B cell (primary cell): ENCODE measurements around the gene RPL10. TPM values are rescaled to one million over a fixed set of nuclear protein-coding genes. Genes with fewer than 3 reads are reported as not detected.
A peak's percentile ranks its signal among the peaks of the same experiment; 100 is the strongest.

Source experiments
- ATAC-seq: fragments of 200-7000 bp; cut with Tn5 transposase; one replicate; pipeline ENCODE4 v1.10.0; 2021; ENCODE audit warnings: low read depth, mild to moderate bottlenecking, moderate number of reproducible peaks, moderate library complexity
- CTCF ChIA-PET: fragments of 350-600 bp; sonication (Branson Sonifier 250); formaldehyde crosslinking; loops from one replicate; lab custom pipeline; 2021; ENCODE audit warnings: antibody characterized with exemption, inconsistent platforms; lab: Charles Lee
- POLR2A ChIA-PET: fragments of 350-600 bp; sonication (Branson Sonifier 250); formaldehyde crosslinking; loops from one replicate; lab custom pipeline; 2021; ENCODE audit warnings: antibody characterized with exemption; lab: Charles Lee
- DNase-seq: peaks from one replicate; pipeline ENCODE4 v3.0.0; 2013
- H2AFZ ChIP-seq: 2 replicates; pipeline ENCODE4 v1.6.1; 2012; ENCODE audit warnings: mild to moderate bottlenecking, low read depth, low read length; ENCODE audit not compliant: insufficient read depth, poor library complexity, severe bottlenecking
- H3K27ac ChIP-seq, 2 donors: 1 replicate in 1 of 2; 2 replicates in 1 of 2; pipeline ENCODE4 v1.5.1; 2012 to 2013; ENCODE audit warnings: low read length in 2 of 2, mild to moderate bottlenecking in 2 of 2, moderate library complexity in 1 of 2
- H3K27me3 ChIP-seq, 4 experiments: fragments of 200-600 bp in 1 of 4; sonication (generic) in 1 of 4; replicated peaks in 1 of 4; 1 replicate in 2 of 4; 2 replicates in 2 of 4; pipeline versions ENCODE4 v1.6.1 to v1.7.0; 2013 to 2016; ENCODE audit warnings: low read length in 3 of 4, mild to moderate bottlenecking in 2 of 4, mixed read lengths in 1 of 4, moderate library complexity in 1 of 4; ENCODE audit not compliant: insufficient read depth in 4 of 4, control insufficient read depth in 3 of 4; ENCODE audit errors: control extremely low read depth in 1 of 4
- H3K36me3 ChIP-seq, 2 experiments: replicated peaks in 1 of 2; 1 replicate in 1 of 2; 2 replicates in 1 of 2; pipeline versions ENCODE4 v1.6.1 to v1.7.1; 2013; ENCODE audit warnings: low read length in 1 of 2; ENCODE audit not compliant: insufficient read depth in 2 of 2, control insufficient read depth in 1 of 2; ENCODE audit errors: control extremely low read depth in 1 of 2, extremely low read depth in 1 of 2
- H3K4me1 ChIP-seq, 2 donors: fragments of 200-600 bp in 1 of 2; sonication (generic) in 1 of 2; 1 replicate in 1 of 2; 2 replicates in 1 of 2; pipeline versions ENCODE4 v1.5.1 to v1.6.1; 2013 to 2017; ENCODE audit warnings: low read length in 2 of 2; ENCODE audit not compliant: control insufficient read depth in 2 of 2, insufficient read depth in 2 of 2
- H3K4me2 ChIP-seq: replicated peaks from 2 replicates; pipeline ENCODE3; 2012; ENCODE audit warnings: mild to moderate bottlenecking, low read depth, low read length; ENCODE audit not compliant: poor library complexity, severe bottlenecking
- H3K4me3 ChIP-seq, 5 experiments: fragments of 200-600 bp in 1 of 5; sonication (generic) in 1 of 5; 1 replicate in 3 of 5; 2 replicates in 2 of 5; pipeline versions ENCODE4 v1.5.1 to v1.7.0; 2011 to 2016; ENCODE audit warnings: low read length in 4 of 5, mild to moderate bottlenecking in 4 of 5, low read depth in 2 of 5, control low read depth in 1 of 5, moderate library complexity in 1 of 5; ENCODE audit not compliant: insufficient read depth in 1 of 5; ENCODE audit errors: control extremely low read depth in 1 of 5, extremely low read depth in 1 of 5
- H3K79me2 ChIP-seq: fragments of 200-600 bp; sonication (generic); one replicate; pipeline ENCODE4 v1.6.0; 2016; ENCODE audit warnings: low read length; ENCODE audit not compliant: control insufficient read depth, insufficient read depth
- H3K9ac ChIP-seq: fragments of 200-600 bp; sonication (generic); 2 replicates; pipeline ENCODE4 v1.6.1; 2017; ENCODE audit warnings: mild to moderate bottlenecking, low read length, moderate library complexity
- H3K9me3 ChIP-seq, 3 donors: one replicate each; pipeline versions ENCODE4 v1.6.1 to v1.7.1; 2013; ENCODE audit warnings: low read length in 2 of 3; ENCODE audit not compliant: control insufficient read depth in 2 of 3, insufficient read depth in 1 of 3; ENCODE audit errors: control extremely low read depth in 1 of 3
- H4K20me1 ChIP-seq: 2 replicates; pipeline ENCODE4 v1.6.0; 2012; ENCODE audit warnings: mild to moderate bottlenecking, low read length; ENCODE audit not compliant: insufficient read depth, control insufficient read depth, poor library complexity, severe bottlenecking
- H3K27ac Mint-ChIP-seq: one replicate; pipeline ENCODE4 v1.8.0; 2021; ENCODE audit warnings: mixed read lengths
- H3K27me3 Mint-ChIP-seq: one replicate; pipeline ENCODE4 v1.8.0; 2021; ENCODE audit warnings: mixed read lengths
- H3K4me1 Mint-ChIP-seq: one replicate; pipeline ENCODE4 v1.8.0; 2021; ENCODE audit warnings: mixed read lengths
- H3K4me3 Mint-ChIP-seq: one replicate; pipeline ENCODE4 v1.8.0; 2021; ENCODE audit warnings: mixed read lengths
- H3K9me3 Mint-ChIP-seq: one replicate; pipeline ENCODE4 v1.8.0; 2022; ENCODE audit warnings: mixed read lengths; ENCODE audit not compliant: insufficient read depth
- EZH2 ChIP-seq: IDR thresholded peaks from 2 replicates; pipeline ENCODE4 v1.6.1; 2012; ENCODE audit warnings: borderline replicate concordance, low read depth, mild to moderate bottlenecking, moderate library complexity, low read length; ENCODE audit not compliant: insufficient read depth, poor library complexity, severe bottlenecking
- WGBS: methylation state at CpG from one replicate; pipeline ENCODE4 v1.1.5; 2013; ENCODE audit warnings: missing lambda C conversion rate; ENCODE audit not compliant: insufficient coverage; 5-methylcytosine and 5-hydroxymethylcytosine counted together
- intact Hi-C: fragments of 100-400 bp; cut with micrococcal nuclease; formaldehyde crosslinking; loops from one replicate; pipeline ENCODE4 v1.10.0; 2022
- polyA plus RNA-seq: library from polyadenylated mRNA; depleted of rRNA; stranded (reverse); fragments of >200 nt; gene quantifications from 2 replicates; pipeline ENCODE4 v1.2.3, GENCODE V29; 2012
- total RNA-seq, 2 donors: library from RNA; stranded (reverse); fragments of 120-200 nt in 1 of 2; gene quantifications; 1 replicate in 1 of 2; 2 replicates in 1 of 2; pipeline versions ENCODE4 v1.2.3 to v1.2.4, GENCODE V29; 2013 to 2022
- TF ChIP-seq, protein P1 (sequence below): fragments of 200-600 bp; IDR thresholded peaks from one replicate; pipeline ENCODE4 v1.8.0; 2022; ENCODE audit warnings: antibody characterized with exemption, mild to moderate bottlenecking

The RPL10 gene
- total and polyA plus RNA-seq, 2 donors (not counting 1 experiment from before 2014, with no cell fraction given) = 4,073 to 16,482 TPM

DNA sequence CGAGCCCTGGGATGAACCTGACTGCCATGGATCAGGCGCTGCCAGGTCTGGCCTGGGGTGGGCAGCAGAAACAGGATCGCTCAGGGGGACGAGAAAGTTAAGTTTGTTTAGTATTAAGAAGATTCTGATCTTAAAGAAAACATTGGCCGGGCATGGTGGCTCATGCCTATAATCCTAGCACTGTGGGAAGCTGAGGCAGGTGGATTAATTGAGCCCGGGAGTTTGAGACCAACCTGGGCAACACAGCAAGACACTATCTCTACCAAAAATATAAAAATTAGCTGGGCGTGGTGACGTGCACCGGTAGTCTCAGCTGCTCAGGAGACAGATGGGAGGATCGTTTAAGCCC, 23.0 kb upstream of the RPL10 start:
- 100% methylated on average over 1 of the region's 10 CpGs for WGBS
- peaks cover 0 to under 1% of the 10 kb centered on the region in 2 experiments for H3K36me3 ChIP-seq
- H3K4me3 ChIP-seq = no peak overlapping the region
- no peaks in the 10 kb centered on the region for H3K9me3 Mint-ChIP-seq
- no peaks in the 10 kb centered on the region for H3K9me3 ChIP-seq
- no peak overlapping the region for H3K27ac ChIP-seq
- ChIA-PET CTCF (interaction anchor here (1.6 to 3.2 kb wide), 2 partner anchors 8 to 159 kb away, joined by 6 to 45 read pairs; no protein-coding TSS in a partner anchor), POLR2A (interaction anchor here (0.9 to 1.2 kb wide), 2 partner anchors 32 to 159 kb away, joined by 3 to 7 read pairs; no protein-coding TSS in a partner anchor)
- peak overlapping the region; percentile 74 for H3K4me2 ChIP-seq
- H3K27me3 ChIP-seq = no peaks in the 10 kb centered on the region
- peaks cover 31 to 50% of the 10 kb centered on the region in 2 donors for H3K4me1 ChIP-seq
- H3K4me1 Mint-ChIP-seq = peaks cover 29% of the 10 kb centered on the region
- DNase-seq (no peak), ATAC-seq (no peak)
- no peaks in the 10 kb centered on the region for H4K20me1 ChIP-seq
- H3K9ac ChIP-seq = no peak overlapping the region
- TF ChIP-seq, protein P1, sequence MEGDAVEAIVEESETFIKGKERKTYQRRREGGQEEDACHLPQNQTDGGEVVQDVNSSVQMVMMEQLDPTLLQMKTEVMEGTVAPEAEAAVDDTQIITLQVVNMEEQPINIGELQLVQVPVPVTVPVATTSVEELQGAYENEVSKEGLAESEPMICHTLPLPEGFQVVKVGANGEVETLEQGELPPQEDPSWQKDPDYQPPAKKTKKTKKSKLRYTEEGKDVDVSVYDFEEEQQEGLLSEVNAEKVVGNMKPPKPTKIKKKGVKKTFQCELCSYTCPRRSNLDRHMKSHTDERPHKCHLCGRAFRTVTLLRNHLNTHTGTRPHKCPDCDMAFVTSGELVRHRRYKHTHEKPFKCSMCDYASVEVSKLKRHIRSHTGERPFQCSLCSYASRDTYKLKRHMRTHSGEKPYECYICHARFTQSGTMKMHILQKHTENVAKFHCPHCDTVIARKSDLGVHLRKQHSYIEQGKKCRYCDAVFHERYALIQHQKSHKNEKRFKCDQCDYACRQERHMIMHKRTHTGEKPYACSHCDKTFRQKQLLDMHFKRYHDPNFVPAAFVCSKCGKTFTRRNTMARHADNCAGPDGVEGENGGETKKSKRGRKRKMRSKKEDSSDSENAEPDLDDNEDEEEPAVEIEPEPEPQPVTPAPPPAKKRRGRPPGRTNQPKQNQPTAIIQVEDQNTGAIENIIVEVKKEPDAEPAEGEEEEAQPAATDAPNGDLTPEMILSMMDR = no peak
- TF ChIP-seq EZH2 = no peak
- H3K27me3 Mint-ChIP-seq = no peaks in the 10 kb centered on the region
- H3K27ac Mint-ChIP-seq = peak overlapping the region; percentile 37
- intact Hi-C loops = loop anchor here (5.0 to 10.0 kb wide), 2 partner anchors 280 to 403 kb away; partner anchors contain the start of genes HCFC1, MECP2 and TMEM187
- no peak overlapping the region for H2AFZ ChIP-seq
- H3K79me2 ChIP-seq = peaks cover 16% of the 10 kb centered on the region
- H3K4me3 Mint-ChIP-seq = peak overlapping the region; percentile 53

DNA sequence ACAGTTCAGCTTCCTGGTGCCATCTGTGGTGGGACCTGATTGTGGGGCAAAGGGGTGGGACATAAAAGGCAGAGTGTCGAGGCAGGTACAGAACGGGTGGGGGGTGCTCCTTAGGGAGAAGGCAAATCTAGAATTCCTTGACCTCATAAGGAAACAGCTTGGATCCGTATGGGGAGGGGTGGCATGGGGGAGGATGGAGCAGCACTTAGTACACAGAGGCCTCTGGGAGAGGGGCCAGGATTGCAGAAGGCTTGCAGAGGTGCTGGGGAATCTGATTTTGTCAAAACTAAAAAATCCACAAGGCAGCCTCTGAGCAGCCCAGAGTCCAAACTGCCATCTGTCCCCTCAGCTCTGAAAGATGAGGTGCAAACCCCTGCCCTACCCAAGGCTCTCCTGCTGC, 21.4 kb upstream of the RPL10 start:
- ATAC-seq = no peak
- Histone ChIP-seq H3K4me1 (peaks cover 36 to 55% of the 10 kb centered on the region in 2 donors), H3K36me3 (peaks cover 0 to 7% of the 10 kb centered on the region in 2 experiments), H2AFZ (no peak overlapping the region), H3K4me2 (no peak overlapping the region), H3K27ac (no peak overlapping the region), H3K4me3 (no peak overlapping the region), H4K20me1 (no peaks in the 10 kb centered on the region), H3K9me3 (no peaks in the 10 kb centered on the region), H3K9ac (no peak overlapping the region), H3K79me2 (peaks cover 10% of the 10 kb centered on the region), H3K27me3 (no peaks in the 10 kb centered on the region)
- no peak for DNase-seq
- H3K4me1 Mint-ChIP-seq = peaks cover 38% of the 10 kb centered on the region
- no peaks in the 10 kb centered on the region for H3K27me3 Mint-ChIP-seq
- no peaks in the 10 kb centered on the region for H3K9me3 Mint-ChIP-seq
- H3K27ac Mint-ChIP-seq = no peak overlapping the region
- intact Hi-C loops = loop anchor here (5.0 to 10.0 kb wide), 2 partner anchors 282 to 404 kb away; partner anchors contain the start of genes HCFC1, MECP2 and TMEM187
- 100% methylated on average over 2 of the region's 3 CpGs for WGBS
- ChIA-PET POLR2A (interaction anchor here (2.0 kb wide), 1 partner anchor 21 kb away, joined by 14 read pairs; the partner anchor contains the start of gene RPL10), CTCF (interaction anchor here (1.0 to 1.2 kb wide), 2 partner anchors 155 to 241 kb away, joined by 3 read pairs; no protein-coding TSS in a partner anchor)
- TF ChIP-seq, protein P1 = no peak
- TF ChIP-seq EZH2 = no peak
- no peak overlapping the region for H3K4me3 Mint-ChIP-seq
